ENCODE results near the gene FBXO31. TPM values are rescaled to one million over a fixed set of nuclear protein-coding genes. Genes with fewer than 3 reads are reported as not detected.

Gene FBXO31
- total RNA-seq, 2 experiments from 2014 or later, result 35.7 to 38.9 TPM

GRCh38 chr16:87393680-87394055 lies 10.1 kb upstream of the FBXO31 start:
- Histone ChIP-seq H3K36me3 (ENCODE audit: insufficient read depth, low read length) (peaks cover 11% of the 10 kb centered on the region), H3K4me1 (ENCODE audit: insufficient read depth, low read length) (peaks cover 35% of the 10 kb centered on the region), H3K27ac (ENCODE audit: low read depth in 1 of 2, low read length in 2 of 2) (peak overlapping the region in 1 of 2 donors; percentile 57), H3K27me3 (ENCODE audit: control insufficient read depth in 1 of 2, insufficient read depth in 2 of 2, low read length in 2 of 2) (no peaks in the 10 kb centered on the region), H3K4me3 (ENCODE audit: low read length) (peak overlapping the region; percentile 84), H3K9me3 (ENCODE audit: control insufficient read depth in 1 of 2, insufficient read depth in 1 of 2, low read length in 2 of 2) (no peaks in the 10 kb centered on the region)
- Mint-ChIP-seq H3K4me3 (peak overlapping the region; percentile 95), H3K9me3 (no peaks in the 10 kb centered on the region), H3K27me3 (no peaks in the 10 kb centered on the region), H3K36me3 (ENCODE audit: low read depth) (peaks cover 36% of the 10 kb centered on the region), H3K27ac (peak overlapping the region; percentile 90), H3K4me1 (ENCODE audit: low read depth) (peaks cover 50% of the 10 kb centered on the region)
- CTCF ChIA-PET, result interaction anchor here (0.8 to 2.1 kb wide), 3 partner anchors 8 to 243 kb away, joined by 3 to 36 read pairs (median 4); partner anchors contain the start of gene FBXO31
- intact Hi-C loops (cut with DNase I, micrococcal nuclease), result loop anchor here (1.0 to 5.0 kb wide), 6 partner anchors 69 to 559 kb away; partner anchors contain the start of genes BANP (in 1 of the 2), C16orf95 (in 1 of the 2), KLHDC4 (in 1 of the 2) and ZCCHC14 (in 1 of the 2)
- TF ChIP-seq CTCF (IDR thresholded peaks at IDR 0.05), result no peak
- ATAC-seq (ENCODE audit: poor library complexity), result no peak
- DNase-seq, result no peak
- POLR2A ChIA-PET, result interaction anchor here (0.6 to 5.4 kb wide), 4 partner anchors 11 to 372 kb away, joined by 3 to 99 read pairs (median 7); partner anchors contain the start of genes C16orf95, FBXO31 and KLHDC4

- no peaks in the 10 kb centered on the region for H3K27me3 ChIP-seq (ENCODE audit: control insufficient read depth in 1 of 2, insufficient read depth in 2 of 2, low read length in 2 of 2)
- peaks cover 37% of the 10 kb centered on the region for H3K36me3 Mint-ChIP-seq (ENCODE audit: low read depth)
- H3K9me3 Mint-ChIP-seq, result no peaks in the 10 kb centered on the region
- no peaks in the 10 kb centered on the region for H3K9me3 ChIP-seq (ENCODE audit: control insufficient read depth in 1 of 2, insufficient read depth in 1 of 2, low read length in 2 of 2)
- H3K27me3 Mint-ChIP-seq, result no peaks in the 10 kb centered on the region
- peak overlapping the region; percentile 95 for H3K4me3 Mint-ChIP-seq
- ATAC-seq (ENCODE audit: poor library complexity) (no peak), DNase-seq (peak in 11 of 14 experiments; percentile 17 to 63 (median 33))
- ChIA-PET POLR2A (interaction anchor here (0.6 to 5.4 kb wide), 5 partner anchors 10 to 373 kb away, joined by 3 to 99 read pairs (median 6); partner anchors contain the start of genes C16orf95, FBXO31 and KLHDC4), CTCF (interaction anchor here (0.8 kb wide), 1 partner anchor 243 kb away, joined by 3 read pairs; no protein-coding TSS in a partner anchor)
- H3K4me1 Mint-ChIP-seq (ENCODE audit: low read depth), result peaks cover 53% of the 10 kb centered on the region
- H3K4me3 ChIP-seq (ENCODE audit: low read length), result peak overlapping the region; percentile 84
- H3K36me3 ChIP-seq (ENCODE audit: insufficient read depth, low read length), result peaks cover 7% of the 10 kb centered on the region
- TF ChIP-seq CTCF (IDR thresholded peaks at IDR 0.05), result no peak
- peak overlapping the region; percentile 52 to 57 for H3K27ac ChIP-seq (ENCODE audit: low read depth in 1 of 2, low read length in 2 of 2)
- peak overlapping the region; percentile 90 for H3K27ac Mint-ChIP-seq
- intact Hi-C loops (cut with DNase I, micrococcal nuclease), result loop anchor here (1.0 to 5.0 kb wide), 7 partner anchors 10 to 559 kb away; partner anchors contain the start of genes ZCCHC14 (in 2 of the 2), BANP (in 1 of the 2), C16orf95 (in 1 of the 2) and FBXO31 (in 1 of the 2)
- H3K4me1 ChIP-seq (ENCODE audit: insufficient read depth, low read length), result peaks cover 41% of the 10 kb centered on the region
Observed at GRCh38 chr16:87392821-87393679, 9.5 kb upstream of the FBXO31 start.

Measured in CD4-positive, alpha-beta T cell (primary cell).